GM12875 (cell line): ENCODE measurements around the gene GABRD.

Experiments
- H3K4me3 ChIP-seq: one replicate; pipeline ENCODE4 v1.5.1; 2011; ENCODE audit warnings: low read depth, low read length, control low read depth
- CTCF ChIP-seq: IDR thresholded peaks from 2 replicates; pipeline ENCODE4 v1.5.1; 2011; ENCODE audit warnings: low read depth, mild to moderate bottlenecking, control low read depth, inconsistent platforms, low read length, moderate library complexity, borderline replicate concordance; ENCODE audit not compliant: insufficient read depth

The GABRD gene

GRCh38 chr1:2004856-2005255 is 14.3 kb upstream of the GABRD start:
- no peak overlapping the region for H3K4me3 ChIP-seq
- TF ChIP-seq CTCF, result no peak

GRCh38 chr1:2009101-2010053 is 9.8 kb upstream of the GABRD start:
- TF ChIP-seq CTCF, result no peak
- H3K4me3 ChIP-seq, result no peak overlapping the region

- H3K4me3 ChIP-seq, result no peak overlapping the region
- no peak for TF ChIP-seq CTCF
Measured at GRCh38 chr1:2014181-2014580, 5.0 kb upstream of the GABRD start.

GRCh38 chr1:2014741-2015735 is 4.1 kb upstream of the GABRD start:
- TF ChIP-seq CTCF, result no peak

GRCh38 chr1:2016123-2016522 is 3.0 kb upstream of the GABRD start:
- no peak for TF ChIP-seq CTCF
- H3K4me3 ChIP-seq, result no peak overlapping the region

More at GRCh38 chr1:2014741-2015735, 4.1 kb upstream of the GABRD start:
- no peak overlapping the region for H3K4me3 ChIP-seq

- no peak for TF ChIP-seq CTCF
- H3K4me3 ChIP-seq, result no peak overlapping the region
Measured at GRCh38 chr1:2018217-2019171, 651 bp upstream of the GABRD start.
